Stimulated activated CD4-positive, alpha-beta T cell treated with anti-CD3 and anti-CD28 coated beads, Interleukin-12 subunit alpha, Interleukin-12 subunit beta, amount 100 ng/mL, for 24 hours (primary cell): ENCODE results near the gene EXOC3L4.

Experiments used
- DNase-seq, 2 experiments: peaks; one replicate each; pipeline ENCODE4 v3.0.0-alpha.2; 2020; ENCODE audit warnings: low read depth in 2 of 2

EXOC3L4 gene

DNA sequence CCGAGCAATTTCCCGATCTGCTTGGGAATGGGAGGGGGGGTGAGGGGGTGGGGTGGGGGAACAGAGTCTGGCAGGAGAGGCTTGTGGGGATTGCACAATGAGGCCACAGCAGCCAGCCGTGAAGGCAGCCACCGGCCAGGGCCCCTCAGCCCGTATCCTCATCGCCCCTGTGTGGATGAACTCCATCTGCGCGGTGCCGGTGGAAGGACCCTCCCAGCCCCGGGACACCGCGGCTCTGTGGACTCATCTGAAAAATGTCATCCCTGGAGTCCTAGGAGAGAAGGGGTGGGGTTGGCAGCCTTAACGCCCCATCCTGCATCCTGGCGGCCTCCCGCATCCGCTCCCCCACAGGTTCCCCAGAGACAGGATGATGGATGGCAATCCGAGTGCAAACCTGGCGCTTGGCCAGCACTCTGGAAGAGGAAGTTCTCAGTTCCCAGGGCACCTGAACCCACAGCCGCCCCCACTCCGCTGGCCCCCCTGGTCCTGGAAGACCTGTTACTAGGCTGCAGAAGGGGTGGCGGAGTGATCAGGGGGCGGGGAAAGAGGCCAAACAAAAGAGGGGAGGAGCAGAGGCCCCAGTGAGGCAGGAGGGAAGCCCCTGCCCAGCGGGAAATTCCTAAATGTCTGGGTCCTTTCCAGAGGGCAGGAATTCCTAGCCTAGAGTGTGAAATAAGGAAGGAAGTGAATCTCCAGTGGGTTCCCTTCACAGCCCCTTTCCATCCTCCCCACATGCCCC, 27.5 kb downstream of the EXOC3L4 start:
- DNase-seq: no peak

DNA sequence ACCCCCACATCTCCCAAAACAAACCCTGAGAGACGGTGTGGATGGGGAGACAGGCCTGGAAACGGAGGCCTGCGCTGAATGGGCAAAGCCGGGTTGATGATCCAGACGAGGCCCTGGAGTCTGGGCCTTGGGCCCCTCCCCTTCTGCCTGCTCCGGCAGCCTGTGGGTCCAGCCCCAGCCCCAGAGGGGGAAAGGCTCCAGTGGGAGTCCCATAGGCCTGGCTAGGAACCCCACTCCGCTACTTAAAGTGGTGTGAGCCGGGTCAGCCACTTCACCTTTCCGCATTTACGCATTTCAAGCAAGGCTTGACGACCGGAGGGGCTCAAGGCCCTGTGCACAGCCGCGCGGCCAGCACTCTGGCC, 28.0 kb downstream of the EXOC3L4 start:
- DNase-seq: no peak

DNA sequence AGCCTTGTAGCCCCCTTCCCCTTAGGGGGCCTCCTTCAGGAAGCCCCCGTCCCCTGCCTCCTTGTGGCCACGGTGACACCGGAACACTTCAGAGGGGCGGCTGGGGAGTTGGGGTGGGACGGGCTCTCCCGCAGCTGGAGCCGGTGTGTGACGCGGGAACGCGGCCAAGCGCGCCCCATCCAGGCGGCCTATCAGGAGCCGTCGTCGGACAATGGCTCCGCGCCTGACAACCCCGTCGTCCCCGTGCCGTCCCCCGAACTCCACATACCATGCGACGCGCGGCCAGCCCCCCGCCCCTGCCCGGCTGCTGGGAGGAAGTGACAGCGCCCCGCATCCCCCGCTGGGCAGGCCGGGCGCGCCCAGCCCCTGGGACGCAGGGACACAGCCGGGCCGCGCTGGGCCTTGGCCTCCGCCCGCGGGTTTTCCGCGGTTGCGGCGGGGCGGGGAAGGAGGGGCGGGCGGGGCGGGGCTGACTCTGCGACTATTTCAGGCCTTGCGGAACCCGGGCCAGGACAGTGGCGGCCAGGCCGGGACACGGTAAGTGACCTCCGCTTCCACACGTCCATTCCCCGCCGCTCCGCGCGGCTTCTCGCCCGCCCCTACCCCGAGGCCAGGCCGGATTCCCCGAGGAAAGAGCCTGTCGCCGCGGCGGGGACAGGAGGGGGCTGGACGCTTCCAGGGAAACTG, 28.6 kb downstream of the EXOC3L4 start, which contains the start of gene TNFAIP2:
TSS of gene TNFAIP2 (plus strand) at position 515 of the 687 bp plus-strand sequence. CDS start 2,997 bp downstream, outside the sequence.
- no peak for DNase-seq

DNA sequence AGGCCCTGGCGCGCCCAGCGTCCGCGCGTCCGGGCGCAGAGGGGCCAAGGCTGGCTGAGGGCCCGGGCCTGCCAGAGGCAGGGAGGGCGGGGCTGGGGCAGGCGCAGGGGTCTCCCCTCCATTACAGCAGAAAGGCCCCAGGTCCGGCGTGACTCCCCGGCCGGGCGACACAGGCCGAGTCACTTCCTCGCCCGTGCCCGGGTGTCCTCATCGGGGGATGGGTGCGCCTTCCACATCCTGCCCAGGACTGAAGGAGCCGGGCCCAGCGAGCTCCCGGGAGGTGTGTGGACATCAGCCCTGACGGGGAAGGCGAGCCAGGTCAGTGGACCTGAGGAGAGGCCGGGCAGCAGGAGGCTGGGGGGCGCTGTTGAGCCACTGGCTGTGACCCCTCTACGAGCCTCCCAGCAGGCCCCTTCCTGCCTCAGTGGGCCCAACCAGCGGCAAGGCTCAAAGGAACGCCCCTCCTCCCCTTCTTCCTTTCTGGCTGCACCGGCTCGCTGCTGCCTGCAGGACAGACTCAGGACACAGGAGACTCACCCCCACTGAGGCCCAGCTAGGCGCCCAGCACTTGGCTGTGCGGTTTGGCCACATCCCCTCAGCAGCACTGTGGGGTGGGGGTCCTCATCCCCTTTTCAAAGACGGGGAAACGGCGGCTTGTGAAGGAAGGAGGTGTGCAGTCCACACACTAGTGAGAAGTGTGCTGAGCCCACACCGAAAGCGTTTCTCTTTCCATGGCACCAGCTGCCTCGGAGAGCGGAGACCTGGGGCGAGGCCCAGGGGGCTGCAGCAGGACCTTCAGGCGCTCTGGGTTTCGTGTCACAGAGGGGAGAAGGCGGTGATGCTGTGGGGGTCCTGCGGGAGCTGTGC, 29.3 kb downstream of the EXOC3L4 start:
- no peak for DNase-seq

DNA sequence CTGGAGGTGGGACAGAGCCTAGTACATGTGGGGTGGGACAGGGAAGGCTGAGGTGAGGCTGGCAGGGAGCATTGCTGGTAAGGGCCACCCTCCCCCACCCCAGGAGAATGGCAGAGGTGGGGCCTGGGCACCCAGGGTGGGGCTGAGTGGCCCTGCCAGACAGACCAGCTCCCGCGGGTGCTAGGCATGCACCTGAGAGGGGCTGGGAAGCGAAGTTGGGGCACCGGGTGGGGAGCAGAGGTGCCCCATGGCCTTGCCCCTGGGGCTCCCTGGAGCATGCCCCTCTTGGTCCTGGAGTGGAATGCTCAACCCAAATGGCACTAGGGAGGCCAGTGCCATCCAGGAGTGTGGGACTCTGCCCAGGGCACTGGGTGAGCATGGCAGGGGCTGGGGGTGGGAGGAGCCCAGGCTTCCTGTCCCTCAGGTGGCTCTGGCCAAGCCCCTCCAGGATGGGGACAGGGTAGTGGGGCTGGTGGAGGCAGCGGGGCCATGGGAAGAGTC, 30.0 kb downstream of the EXOC3L4 start:
- no peak for DNase-seq

DNA sequence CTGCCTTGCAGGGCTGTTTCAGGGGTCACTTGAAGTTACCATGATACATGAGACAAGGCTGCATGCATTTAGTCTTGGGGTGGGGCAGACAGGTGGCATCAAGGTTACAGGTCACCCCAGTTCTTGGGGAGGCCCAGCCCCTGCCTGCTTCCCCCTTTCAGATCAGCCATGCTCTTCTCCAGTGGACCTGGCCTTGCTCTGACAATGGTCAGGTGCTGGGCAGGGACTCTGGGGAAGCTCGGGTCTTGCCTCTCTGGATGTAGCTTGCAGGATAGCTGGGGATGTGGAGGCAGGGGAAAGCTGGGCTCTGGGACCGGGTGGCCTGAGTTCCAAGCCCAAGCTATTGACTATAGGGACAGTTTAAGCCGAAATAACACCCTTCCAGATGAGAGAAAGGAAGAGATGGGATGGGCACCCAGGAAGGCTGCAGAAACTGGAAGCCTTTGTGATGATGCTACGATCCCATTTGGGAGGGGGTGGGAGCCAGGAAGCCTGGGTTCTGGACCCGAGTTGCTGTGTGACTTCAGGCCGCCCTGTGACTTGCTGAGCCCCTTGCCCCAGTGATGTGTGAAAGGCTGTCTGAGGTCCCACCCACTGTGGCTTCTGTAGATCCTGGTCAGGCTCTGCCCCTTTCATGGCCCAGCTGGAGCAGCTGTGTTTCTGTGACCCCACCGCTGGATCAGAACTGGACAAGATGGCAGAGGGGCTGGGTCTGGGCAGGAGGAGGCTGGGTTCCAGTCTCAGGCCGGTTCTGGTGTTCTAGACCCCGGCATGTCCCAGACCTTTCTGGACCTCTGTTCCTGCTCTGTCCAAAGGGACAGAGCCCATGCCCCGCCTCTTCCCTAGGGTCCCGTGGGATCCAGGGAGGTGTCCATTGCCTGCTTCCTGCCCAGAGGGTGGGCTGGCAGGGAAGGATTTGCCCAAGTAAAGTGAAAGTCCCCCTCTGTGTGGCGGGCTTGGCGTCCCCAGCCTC, 30.9 kb downstream of the EXOC3L4 start:
- DNase-seq: no peak

DNA sequence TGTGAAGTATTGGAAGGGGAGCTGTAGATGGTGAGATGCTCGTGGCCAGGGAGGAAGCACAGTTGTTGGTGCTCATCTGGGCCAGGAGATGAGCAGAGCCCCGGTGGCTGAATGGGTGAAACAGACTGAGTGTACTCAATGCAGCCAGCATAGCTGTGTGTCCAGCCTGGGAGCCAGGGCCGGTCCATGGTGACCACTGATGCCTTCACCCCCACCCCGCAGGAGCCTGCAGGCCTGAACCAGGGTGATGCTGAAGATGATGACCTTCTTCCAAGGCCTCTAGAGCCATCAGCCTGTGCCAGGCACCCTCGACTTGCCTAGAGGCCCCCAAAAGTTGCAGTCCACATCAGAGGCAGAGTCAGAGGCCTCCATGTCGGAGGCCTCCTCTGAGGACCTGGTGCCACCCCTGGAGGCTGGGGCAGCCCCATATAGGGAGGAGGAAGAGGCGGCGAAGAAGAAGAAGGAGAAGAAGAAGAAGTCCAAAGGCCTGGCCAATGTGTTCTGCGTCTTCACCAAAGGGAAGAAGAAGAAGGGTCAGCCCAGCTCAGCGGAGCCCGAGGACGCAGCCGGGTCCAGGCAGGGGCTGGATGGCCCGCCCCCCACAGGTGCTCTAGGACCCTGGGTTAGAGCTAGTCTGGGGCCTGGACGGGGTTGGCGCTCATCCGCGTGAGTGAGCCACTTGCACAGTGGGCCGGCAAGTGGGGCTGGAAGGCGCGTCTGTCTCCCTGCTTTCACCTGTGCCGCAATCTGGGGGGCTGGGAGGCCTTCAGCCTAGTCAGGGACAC, 31.8 kb downstream of the EXOC3L4 start:
- DNase-seq: no peak

DNA sequence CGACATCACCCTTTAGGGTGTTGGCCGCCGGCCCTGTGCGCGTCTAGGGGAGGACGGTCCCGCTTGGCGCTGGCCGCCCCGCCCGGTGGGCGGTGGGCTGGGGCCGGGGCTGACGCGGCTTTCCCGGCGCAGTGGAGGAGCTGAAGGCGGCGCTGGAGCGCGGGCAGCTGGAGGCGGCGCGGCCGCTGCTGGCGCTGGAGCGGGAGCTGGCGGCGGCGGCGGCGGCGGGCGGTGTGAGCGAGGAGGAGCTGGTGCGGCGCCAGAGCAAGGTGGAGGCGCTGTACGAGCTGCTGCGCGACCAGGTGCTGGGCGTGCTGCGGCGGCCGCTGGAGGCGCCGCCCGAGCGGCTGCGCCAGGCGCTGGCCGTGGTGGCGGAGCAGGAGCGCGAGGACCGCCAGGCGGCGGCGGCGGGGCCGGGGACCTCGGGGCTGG, 32.4 kb downstream of the EXOC3L4 start:
- no peak for DNase-seq

DNA sequence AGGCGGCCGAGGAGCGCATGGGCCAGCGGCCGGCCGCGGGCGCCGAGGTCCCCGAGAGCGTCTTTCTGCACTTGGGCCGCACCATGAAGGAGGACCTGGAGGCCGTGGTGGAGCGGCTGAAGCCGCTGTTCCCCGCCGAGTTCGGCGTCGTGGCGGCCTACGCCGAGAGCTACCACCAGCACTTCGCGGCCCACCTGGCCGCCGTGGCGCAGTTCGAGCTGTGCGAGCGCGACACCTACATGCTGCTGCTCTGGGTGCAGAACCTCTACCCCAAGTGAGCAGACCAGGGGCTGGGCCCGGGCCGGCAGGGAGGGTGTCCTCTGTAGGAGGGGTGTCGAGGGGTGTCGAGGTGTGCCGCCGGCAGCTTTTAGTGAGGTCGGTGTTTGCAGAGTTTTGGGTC, 32.8 kb downstream of the EXOC3L4 start:
- DNase-seq: no peak

DNA sequence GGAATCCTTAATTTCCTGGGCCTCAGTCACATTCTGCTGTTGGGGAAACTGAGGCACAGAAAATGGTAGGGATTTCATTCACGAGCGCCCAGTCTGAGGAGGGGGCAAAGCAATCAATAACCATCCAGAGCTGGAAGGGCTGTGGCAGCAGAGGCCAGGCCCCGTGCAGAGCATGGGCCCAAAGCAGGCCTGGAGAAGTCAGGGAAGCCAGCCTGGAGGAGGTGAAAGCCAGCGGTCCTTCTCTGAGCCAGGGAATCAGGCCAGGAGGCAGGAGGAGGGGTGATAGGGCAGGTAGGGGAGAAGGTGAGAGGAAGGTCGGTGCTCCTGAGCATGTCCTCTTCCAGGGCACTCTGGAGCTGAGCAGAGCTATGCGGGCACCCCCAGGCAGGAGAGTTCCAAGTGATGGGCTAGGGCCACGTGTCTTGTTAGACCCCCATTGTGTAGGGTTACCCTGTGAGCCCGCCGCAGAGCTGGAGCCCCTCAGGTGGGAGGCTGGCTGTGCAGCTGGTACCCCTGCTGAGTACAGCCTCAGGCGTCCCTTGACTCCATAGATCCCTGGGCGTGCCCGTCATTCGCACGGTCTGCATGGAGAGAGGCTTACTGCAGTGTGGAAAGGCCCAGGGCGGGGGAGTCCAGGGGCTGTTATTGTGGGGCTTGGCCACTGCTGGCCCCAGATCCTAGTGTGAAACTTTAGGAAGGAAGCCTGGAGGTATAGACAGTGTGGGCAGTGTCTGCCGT, 33.5 kb downstream of the EXOC3L4 start:
- no peak for DNase-seq

DNA sequence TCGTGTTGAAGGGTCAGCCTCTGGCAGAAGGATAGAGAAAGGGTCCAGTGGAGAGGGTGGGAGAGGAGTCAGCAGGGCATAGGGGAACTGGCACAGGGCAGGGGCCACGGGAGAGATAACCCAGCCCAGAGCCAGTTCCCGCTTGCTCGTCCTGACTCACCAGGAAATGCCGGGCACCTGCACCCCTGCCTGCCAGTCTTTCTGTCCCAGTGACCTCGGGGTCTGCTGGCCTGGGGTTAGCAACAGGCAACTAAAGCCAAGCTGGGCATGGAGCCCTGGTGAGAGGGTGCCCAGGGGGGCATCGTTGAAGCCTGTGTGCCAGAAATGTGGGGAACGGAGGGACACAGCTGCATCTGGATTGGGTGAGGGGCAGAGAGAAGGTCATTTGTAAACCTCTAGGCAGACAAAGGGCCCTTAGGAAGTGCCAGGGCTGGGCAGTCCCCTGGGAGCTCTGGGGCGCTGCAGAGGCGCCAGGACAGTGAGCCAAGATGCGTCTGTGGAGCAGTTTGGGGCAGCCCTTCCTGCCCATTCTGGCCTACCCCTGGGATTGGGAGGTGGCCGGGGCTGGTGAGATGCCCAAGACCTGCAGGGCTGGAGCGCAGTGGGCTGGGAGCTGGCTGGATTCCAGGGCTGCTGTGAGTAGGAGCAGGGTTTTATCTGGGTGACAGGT, 34.2 kb downstream of the EXOC3L4 start:
- no peak for DNase-seq

DNA sequence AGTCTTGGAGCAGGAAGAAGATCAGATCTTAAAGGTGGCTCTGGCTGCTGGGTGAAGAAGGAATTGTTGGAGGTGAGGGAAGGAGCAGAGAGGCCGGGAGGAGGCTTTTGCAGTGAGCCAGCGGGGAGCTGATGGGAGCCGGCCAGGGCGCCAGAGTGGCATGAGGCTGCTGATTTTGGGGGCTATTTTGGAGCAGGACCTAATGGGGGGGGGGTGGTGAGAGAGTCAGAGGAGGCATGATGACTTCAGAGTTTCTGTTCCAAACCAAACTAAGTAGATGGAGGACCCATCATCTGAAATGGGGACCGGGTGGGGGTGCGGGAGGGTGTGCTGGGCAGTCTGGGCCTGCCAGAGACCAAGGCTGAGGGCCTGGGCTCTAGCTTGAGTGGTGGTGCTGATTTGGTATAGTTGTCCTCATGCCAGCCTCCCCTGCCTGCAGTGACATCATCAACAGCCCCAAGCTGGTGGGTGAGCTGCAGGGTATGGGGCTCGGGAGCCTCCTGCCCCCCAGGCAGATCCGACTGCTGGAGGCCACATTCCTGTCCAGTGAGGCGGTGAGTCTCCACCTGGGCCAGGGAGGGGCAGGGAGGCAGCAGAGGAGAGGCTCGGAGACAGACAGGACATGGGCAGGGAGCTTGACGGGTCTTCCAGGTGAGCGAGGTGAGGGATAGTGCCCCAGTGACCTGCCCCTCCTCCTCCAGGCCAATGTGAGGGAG, 34.9 kb downstream of the EXOC3L4 start:
- DNase-seq: no peak

DNA sequence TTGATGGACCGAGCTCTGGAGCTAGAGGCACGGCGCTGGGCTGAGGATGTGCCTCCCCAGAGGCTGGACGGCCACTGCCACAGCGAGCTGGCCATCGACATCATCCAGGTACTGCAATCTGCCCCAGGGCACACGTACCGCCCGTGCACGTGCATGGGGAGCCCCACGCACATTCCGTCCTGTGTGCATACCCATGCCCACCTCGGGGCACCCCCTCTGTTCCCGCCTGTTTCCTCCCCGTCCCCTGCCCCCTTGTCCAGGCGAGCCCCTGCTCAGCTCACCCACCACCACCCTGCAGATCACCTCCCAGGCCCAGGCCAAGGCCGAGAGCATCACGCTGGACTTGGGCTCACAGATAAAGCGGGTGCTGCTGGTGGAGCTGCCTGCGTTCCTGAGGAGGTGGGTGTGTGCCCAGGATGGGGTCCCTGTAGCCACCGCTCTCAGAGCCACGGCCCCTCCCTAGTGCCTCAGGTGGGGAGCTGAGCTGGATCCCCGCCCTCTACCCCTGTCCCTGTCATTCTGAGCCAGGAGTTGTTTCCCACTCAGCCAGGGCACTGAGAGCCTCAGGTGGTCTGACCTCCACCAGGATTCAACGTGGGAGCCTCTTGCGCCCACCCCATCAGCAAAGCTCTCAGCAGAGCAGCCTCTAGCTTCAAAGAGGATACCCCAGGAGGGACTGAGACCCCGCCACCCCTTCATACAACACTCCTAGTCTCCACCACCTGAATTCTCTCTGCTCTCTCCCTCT, 35.7 kb downstream of the EXOC3L4 start:
- DNase-seq: no peak

DNA sequence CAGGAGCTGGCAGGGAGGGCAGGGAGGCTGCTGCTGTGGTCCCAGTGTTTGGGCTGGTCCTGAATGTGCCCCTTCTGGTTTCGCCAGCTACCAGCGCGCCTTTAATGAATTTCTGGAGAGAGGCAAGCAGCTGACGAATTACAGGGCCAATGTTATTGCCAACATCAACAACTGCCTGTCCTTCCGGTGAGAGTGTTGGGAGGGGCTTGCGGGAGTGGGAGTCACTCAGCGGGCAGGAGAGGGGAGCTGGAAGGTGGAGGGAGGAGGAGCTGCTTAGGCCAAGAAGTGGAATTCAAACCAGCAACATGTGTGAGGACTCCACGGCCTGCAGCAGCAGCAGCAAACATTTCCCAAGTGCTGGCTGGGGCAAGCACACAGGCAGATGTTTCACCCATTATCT, 36.4 kb downstream of the EXOC3L4 start:
- no peak for DNase-seq

DNA sequence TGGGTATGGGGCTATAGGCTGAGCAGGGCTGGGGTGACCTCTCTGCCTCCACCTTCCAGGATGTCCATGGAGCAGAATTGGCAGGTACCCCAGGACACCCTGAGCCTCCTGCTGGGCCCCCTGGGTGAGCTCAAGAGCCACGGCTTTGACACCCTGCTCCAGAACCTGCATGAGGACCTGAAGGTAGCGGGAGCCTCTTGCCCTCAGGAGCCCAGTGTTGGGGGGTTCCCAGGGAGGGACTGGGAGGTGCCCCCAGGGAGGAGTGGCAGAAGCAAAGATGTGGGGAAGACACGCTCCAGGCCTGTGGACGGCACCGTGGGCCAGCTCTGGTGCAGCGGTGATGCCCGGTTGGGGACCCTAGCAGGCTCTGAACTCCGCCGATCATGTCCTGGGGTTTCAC, 37.1 kb downstream of the EXOC3L4 start:
- DNase-seq: no peak

DNA sequence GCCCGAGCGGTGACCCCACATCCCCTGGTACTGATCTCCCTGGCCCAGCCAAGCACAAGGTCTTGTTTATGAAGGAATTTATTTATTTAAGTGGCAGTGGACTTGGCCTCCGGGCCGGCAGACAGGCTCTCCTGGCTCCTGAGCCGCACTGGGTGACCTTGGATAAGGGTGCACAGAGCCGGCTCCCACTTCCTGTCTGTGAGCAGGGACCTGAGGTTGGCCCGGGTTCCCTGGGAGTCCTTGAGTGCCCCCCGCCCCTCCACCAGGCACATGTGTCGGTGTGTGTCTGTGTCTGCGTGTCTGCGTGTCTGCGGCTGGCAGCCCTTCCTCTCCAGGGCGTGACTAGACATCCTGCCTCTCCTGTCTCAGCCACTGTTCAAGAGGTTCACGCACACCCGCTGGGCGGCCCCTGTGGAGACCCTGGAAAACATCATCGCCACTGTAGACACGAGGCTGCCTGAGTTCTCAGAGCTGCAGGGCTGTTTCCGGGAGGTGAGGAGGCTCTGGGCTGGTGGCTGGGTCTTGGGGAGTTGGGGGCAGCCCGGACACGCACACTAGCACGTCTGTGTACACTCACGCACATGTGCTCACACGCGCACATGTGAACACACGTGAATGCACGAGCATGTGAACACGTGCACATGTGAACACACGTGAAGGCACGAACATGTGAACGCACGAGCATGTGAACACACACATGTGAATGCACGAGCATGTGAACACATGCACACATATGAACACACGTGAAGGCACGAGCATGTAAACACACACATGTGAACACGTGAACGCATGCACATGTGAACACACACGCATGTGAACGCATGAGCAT, 38.1 kb downstream of the EXOC3L4 start:
- no peak for DNase-seq
